Breast epithelium (tissue), 4 donors: ENCODE measurements around the gene HCFC1. TPM values are rescaled to one million over a fixed set of nuclear protein-coding genes. Genes with fewer than 3 reads are reported as not detected.

Experiments used
- DNase-seq, 2 donors: peaks; one replicate each; pipeline ENCODE4 v3.0.0-alpha.2; 2019; ENCODE audit warnings: low spot score in 2 of 2
- H3K27ac ChIP-seq, 2 donors: fragments of 200-600 bp; sonication (generic) in 1 of 2; one replicate each; pipeline ENCODE4 v1.5.1; 2016 to 2019; ENCODE audit warnings: mild to moderate bottlenecking in 1 of 2
- H3K27me3 ChIP-seq, 2 donors: fragments of 200-600 bp; sonication (generic) in 1 of 2; one replicate each; pipeline versions ENCODE4 v1.5.1 to v1.6.0; 2017 to 2019; ENCODE audit warnings: control low read depth in 1 of 2, mild to moderate bottlenecking in 1 of 2
- H3K36me3 ChIP-seq: fragments of 200-600 bp; one replicate; pipeline ENCODE4 v1.5.1; 2019
- H3K4me1 ChIP-seq, 2 donors: fragments of 200-600 bp; sonication (generic); one replicate each; pipeline ENCODE4 v1.5.1; 2016 to 2019; ENCODE audit warnings: control low read depth in 1 of 2
- H3K4me3 ChIP-seq, 3 donors: fragments of 200-600 bp; sonication (generic); 1 replicate in 2 of 3; 2 replicates in 1 of 3; pipeline ENCODE4 v1.5.1; 2016 to 2019; ENCODE audit warnings: mild to moderate bottlenecking in 3 of 3, moderate library complexity in 2 of 3
- H3K9me3 ChIP-seq, 2 donors: fragments of 200-600 bp; sonication (generic) in 1 of 2; one replicate each; pipeline ENCODE4 v1.5.1; 2016 to 2019; ENCODE audit warnings: control low read depth in 1 of 2
- POLR2A ChIP-seq: fragments of 450-650 bp; IDR thresholded peaks from one replicate; pipeline ENCODE4 v1.6.1; 2016; ENCODE audit warnings: antibody characterized with exemption, mild to moderate bottlenecking, moderate library complexity
- POLR2AphosphoS5 ChIP-seq, 3 donors: sonication (generic); formaldehyde crosslinking; IDR thresholded peaks; one replicate each; pipeline ENCODE4 v1.6.1; 2017; ENCODE audit warnings: antibody characterized with exemption in 3 of 3
- intact Hi-C: fragments of 100-400 bp; cut with DNase I; formaldehyde crosslinking; loops from one replicate; pipeline ENCODE4 v1.15.1; 2023; ENCODE audit warnings: low total_unique reads
- total RNA-seq, 3 donors: library from RNA; depleted of rRNA; stranded (reverse); fragments of >200 nt; gene quantifications; one replicate each; pipeline ENCODE4 v1.1.0, GENCODE V29; 2016
- TF ChIP-seq, protein P1 (sequence below), 3 donors: fragments of 450-650 bp; IDR thresholded peaks; one replicate each; pipeline ENCODE4 v1.5.1; 2016 to 2017; ENCODE audit warnings: antibody characterized with exemption in 3 of 3, mild to moderate bottlenecking in 3 of 3, moderate library complexity in 3 of 3

Gene HCFC1
- total RNA-seq, 3 donors from 2014 or later = 20.2 to 23.0 (median 22.6) TPM

DNA sequence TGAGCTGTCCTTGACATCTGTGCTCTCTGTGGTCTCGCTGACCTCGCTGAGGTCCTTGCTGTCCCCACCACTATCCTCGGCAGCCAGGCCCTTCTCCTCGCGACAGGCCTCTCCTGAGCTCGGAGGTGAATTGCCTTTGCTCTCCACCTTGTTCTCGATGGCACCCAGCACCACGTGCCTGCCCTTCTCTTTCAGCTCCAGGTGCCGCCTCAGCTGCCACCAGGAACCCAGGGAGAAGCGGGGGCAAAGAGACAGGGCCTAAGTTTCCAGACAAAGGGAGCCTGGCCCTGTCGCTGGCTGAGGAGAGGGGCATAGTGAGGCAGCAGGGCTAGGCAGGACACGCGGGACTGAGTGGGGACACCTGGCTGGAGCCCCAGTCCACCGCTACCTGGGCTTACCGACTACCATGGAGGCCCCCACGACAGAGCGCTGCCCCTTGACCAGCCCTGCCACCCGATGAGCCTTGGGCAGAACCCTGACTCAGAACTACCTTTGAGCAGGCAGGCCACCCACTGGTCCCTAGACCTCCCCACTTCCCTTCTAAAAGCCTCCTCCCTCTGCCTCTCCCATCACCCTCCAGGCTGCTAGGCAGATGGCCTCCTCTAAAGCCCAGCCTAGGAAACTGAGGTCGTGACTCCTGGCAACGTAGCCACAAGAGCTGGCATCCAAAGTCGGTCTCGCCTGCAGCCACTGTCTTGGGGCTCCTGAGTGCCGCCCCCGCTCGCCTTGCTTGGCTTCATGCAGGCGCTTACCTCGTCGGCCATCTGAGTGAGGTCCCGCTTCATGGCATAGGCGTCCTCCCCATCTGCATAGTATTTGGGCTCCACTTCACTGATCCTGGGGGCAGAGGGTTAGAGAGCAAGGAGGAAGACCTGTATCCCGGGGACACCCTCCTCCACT lies 41.4 kb downstream of the HCFC1 start:
- no peak for DNase-seq
- no peaks in the 10 kb centered on the region for H3K4me1 ChIP-seq
- H3K4me3 ChIP-seq = no peak overlapping the region
- H3K27ac ChIP-seq = no peak overlapping the region
- no peaks in the 10 kb centered on the region for H3K9me3 ChIP-seq
- H3K36me3 ChIP-seq = no peaks in the 10 kb centered on the region
- intact Hi-C loops = no loop called here
- TF ChIP-seq, protein P1, sequence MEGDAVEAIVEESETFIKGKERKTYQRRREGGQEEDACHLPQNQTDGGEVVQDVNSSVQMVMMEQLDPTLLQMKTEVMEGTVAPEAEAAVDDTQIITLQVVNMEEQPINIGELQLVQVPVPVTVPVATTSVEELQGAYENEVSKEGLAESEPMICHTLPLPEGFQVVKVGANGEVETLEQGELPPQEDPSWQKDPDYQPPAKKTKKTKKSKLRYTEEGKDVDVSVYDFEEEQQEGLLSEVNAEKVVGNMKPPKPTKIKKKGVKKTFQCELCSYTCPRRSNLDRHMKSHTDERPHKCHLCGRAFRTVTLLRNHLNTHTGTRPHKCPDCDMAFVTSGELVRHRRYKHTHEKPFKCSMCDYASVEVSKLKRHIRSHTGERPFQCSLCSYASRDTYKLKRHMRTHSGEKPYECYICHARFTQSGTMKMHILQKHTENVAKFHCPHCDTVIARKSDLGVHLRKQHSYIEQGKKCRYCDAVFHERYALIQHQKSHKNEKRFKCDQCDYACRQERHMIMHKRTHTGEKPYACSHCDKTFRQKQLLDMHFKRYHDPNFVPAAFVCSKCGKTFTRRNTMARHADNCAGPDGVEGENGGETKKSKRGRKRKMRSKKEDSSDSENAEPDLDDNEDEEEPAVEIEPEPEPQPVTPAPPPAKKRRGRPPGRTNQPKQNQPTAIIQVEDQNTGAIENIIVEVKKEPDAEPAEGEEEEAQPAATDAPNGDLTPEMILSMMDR (IDR thresholded peaks at IDR 0.05) = no peak
- TF ChIP-seq POLR2A = no peak
- no peak for TF ChIP-seq POLR2AphosphoS5 (IDR thresholded peaks at IDR 0.05)
- H3K27me3 ChIP-seq = peaks cover 0 to 21% of the 10 kb centered on the region in 2 donors

- Histone ChIP-seq H3K4me3 (no peak overlapping the region), H3K9me3 (no peaks in the 10 kb centered on the region), H3K27ac (peak overlapping the region; percentile 14 to 35), H3K4me1 (no peaks in the 10 kb centered on the region), H3K27me3 (peaks cover 0 to 28% of the 10 kb centered on the region in 2 donors), H3K36me3 (no peaks in the 10 kb centered on the region)
- no peak for TF ChIP-seq POLR2A
- TF ChIP-seq, protein P1 (IDR thresholded peaks at IDR 0.05) = no peak
- no peak for TF ChIP-seq POLR2AphosphoS5 (IDR thresholded peaks at IDR 0.05)
- no peak for DNase-seq
- intact Hi-C loops = no loop called here
Measured at GRCh38 chrX:153929576-153929975, 42.0 kb downstream of the HCFC1 start.

DNA sequence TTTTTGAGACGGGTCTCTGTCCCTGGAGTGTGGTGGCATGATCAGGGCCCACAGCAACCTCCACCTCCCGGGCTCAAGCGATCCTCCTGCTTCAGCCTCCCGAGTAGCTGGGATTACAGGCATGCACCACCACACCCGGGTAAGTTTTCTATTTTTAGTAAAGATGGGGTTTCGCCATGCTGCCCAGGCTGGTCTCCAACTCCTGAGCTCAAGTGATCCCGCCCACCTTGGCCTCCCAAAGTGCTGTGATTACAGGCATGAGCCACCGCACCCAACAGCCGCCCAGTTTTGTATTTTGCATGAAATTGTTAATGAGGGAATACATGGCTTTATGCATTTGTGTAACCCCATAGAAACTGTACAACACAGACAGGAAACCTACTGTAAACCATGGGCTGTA lies 42.8 kb downstream of the HCFC1 start:
- Histone ChIP-seq H3K27ac (peak overlapping the region; percentile 87 to 88), H3K36me3 (no peaks in the 10 kb centered on the region), H3K4me1 (no peaks in the 10 kb centered on the region), H3K4me3 (peak overlapping the region in 1 of 3 donors; percentile 63), H3K27me3 (peaks cover 0 to 33% of the 10 kb centered on the region in 2 donors), H3K9me3 (no peaks in the 10 kb centered on the region)
- DNase-seq = no peak
- TF ChIP-seq, protein P1 (IDR thresholded peaks at IDR 0.05) = no peak
- TF ChIP-seq POLR2A (no peak), POLR2AphosphoS5 (IDR thresholded peaks at IDR 0.05) (no peak)
- intact Hi-C loops = no loop called here

GRCh38 chrX:153927922-153928760 lies 43.5 kb downstream of the HCFC1 start:
- peak overlapping the region; percentile 49 to 70 (median 63) for H3K4me3 ChIP-seq
- no peaks in the 10 kb centered on the region for H3K4me1 ChIP-seq
- no peaks in the 10 kb centered on the region for H3K9me3 ChIP-seq
- peak; percentile 92 to 97 for DNase-seq
- TF ChIP-seq POLR2AphosphoS5 (IDR thresholded peaks at IDR 0.05) = peak in 2 of 3 donors; percentile 48 to 52
- TF ChIP-seq, protein P1 (IDR thresholded peaks at IDR 0.05) = no peak
- no peak for TF ChIP-seq POLR2A
- intact Hi-C loops = no loop called here
- peaks cover 0 to 35% of the 10 kb centered on the region in 2 donors for H3K27me3 ChIP-seq
- peak overlapping the region; percentile 87 to 88 for H3K27ac ChIP-seq
- H3K36me3 ChIP-seq = no peaks in the 10 kb centered on the region

- intact Hi-C loops = no loop called here
- Histone ChIP-seq H3K4me3 (peak overlapping the region; percentile 49 to 70 (median 63)), H3K4me1 (no peaks in the 10 kb centered on the region), H3K9me3 (no peaks in the 10 kb centered on the region), H3K27me3 (peaks cover 0 to 38% of the 10 kb centered on the region in 2 donors), H3K27ac (peak overlapping the region; percentile 87 to 88), H3K36me3 (no peaks in the 10 kb centered on the region)
- DNase-seq = no peak
- no peak for TF ChIP-seq POLR2AphosphoS5 (IDR thresholded peaks at IDR 0.05)
Measured at GRCh38 chrX:153927672-153927921, 44.0 kb downstream of the HCFC1 start.
